ENCODE measurements around the gene CDPF1.

CDPF1 gene

DNA sequence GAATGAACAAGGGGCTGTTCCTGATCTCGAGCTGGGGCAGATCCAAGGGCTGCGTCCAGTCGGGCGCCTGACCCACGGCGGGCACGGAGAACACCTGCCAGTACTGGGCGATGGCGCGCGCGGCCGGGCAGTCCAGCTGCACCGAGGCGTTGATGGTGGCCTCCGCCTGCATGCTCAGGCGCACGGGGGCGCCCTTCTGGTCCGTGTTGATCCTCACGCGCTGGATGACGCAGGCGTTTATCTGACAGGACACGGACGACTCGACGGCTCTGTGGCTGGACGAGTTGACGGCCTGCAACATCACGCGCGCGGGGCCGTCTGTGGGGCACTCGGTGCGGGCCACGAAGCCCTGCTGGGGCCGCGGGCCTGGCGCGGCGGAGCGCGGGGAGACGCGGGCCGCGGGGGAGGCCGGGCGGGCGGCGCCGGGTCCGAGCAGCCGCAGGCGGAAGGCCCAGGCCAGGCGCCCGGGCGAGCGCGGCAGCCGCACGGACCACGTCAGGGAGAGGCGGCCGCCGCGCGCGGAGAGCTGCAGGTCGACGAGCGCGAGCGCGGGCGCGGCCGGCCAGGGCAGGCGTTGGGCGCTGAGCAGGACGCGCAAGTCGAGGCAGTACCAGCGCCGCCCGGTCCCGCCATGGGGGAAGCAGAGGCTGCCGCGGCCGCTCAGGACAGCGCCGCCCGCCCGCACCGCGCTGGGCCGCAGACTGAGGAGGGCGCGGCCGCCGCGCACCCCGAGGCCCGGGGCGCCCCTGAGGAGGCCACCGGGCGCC, 12.5 kb upstream of the CDPF1 start:
- H3K4me3 ChIP-seq (ENCODE audit: low read depth, low read length), result no peak overlapping the region
- peak; percentile 49 for DNase-seq (ENCODE audit: low read depth)
- TF ChIP-seq, protein P1, sequence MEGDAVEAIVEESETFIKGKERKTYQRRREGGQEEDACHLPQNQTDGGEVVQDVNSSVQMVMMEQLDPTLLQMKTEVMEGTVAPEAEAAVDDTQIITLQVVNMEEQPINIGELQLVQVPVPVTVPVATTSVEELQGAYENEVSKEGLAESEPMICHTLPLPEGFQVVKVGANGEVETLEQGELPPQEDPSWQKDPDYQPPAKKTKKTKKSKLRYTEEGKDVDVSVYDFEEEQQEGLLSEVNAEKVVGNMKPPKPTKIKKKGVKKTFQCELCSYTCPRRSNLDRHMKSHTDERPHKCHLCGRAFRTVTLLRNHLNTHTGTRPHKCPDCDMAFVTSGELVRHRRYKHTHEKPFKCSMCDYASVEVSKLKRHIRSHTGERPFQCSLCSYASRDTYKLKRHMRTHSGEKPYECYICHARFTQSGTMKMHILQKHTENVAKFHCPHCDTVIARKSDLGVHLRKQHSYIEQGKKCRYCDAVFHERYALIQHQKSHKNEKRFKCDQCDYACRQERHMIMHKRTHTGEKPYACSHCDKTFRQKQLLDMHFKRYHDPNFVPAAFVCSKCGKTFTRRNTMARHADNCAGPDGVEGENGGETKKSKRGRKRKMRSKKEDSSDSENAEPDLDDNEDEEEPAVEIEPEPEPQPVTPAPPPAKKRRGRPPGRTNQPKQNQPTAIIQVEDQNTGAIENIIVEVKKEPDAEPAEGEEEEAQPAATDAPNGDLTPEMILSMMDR (conservative IDR thresholded peaks at IDR 0.05; ENCODE audit: low read depth, low read length), result peak; percentile 23

DNA sequence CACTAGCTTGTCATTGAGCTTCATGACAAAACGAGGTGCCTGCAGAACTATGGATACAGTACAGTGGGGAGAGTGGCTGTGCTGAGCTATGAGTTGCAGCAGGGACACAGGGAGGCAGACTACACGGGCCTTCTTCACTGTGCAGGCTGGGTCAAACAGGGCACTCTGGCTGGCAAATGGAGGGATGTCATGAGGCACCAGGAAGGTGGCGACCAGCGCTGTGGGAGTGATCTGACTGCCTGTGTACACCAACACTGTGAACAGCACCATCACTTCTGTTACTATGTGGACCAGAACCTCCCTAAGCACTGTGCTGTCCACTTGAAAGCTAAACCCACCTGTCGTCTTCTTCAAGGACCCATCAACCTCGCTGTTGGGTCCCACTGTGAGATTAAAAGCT, 9.9 kb upstream of the CDPF1 start:
- TF ChIP-seq, protein P1 (conservative IDR thresholded peaks at IDR 0.05; ENCODE audit: low read depth, low read length), result no peak
- DNase-seq (ENCODE audit: low read depth), result no peak

DNA sequence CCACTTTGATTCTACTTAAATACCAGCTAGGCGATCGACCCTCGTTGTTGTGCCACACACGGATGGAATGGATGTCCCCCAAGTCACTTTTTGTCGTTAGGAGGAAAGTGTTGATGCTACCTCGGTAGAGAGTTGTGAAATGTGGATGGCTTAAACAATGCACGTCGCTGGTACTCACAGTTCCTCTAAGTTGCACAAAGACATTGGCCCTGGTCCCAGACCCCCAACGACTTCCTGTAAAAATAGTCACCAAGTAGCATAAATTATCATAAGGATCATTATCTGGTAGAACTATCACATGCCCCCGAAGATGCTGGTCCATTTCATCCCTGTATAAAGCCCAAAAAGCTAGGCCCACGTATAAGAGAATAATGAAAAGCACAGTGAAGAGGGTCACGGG, 9.3 kb upstream of the CDPF1 start:
- H3K4me3 ChIP-seq (ENCODE audit: low read depth, low read length), result no peak overlapping the region
- TF ChIP-seq, protein P1 (conservative IDR thresholded peaks at IDR 0.05; ENCODE audit: low read depth, low read length), result no peak
- DNase-seq (ENCODE audit: low read depth), result no peak

More for the DNA sequence above, 9.9 kb upstream of the CDPF1 start:
- no peak overlapping the region for H3K4me3 ChIP-seq (ENCODE audit: low read depth, low read length)

DNA sequence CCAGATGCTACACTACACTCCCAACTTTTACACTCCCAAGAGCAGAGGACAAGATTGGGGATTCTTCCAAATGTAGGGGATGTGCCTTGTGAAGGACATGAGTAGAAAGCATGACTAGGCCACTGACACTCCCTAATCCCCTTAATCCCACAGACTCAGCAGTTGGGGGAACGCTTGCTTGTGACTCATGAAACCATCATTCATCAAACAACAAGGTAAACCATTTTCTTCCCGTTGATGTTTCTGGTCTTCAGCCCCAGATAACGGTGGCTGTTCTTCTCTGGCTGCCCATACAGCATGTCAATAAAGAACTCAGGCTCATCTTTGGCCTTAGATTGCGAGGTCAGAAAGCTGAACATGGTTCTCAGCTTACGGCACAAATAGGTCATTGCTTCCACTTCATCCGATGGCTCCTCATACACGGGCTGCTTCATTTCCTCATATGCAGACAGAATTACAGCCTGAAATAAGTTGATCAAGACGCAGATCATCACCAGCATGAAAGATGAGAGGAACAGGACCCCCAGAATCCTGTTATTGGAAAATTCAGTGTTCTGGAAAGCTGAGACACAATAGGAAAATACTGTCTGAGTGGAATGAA, 6.4 kb upstream of the CDPF1 start:
- TF ChIP-seq, protein P1 (conservative IDR thresholded peaks at IDR 0.05; ENCODE audit: low read depth, low read length), result no peak
- no peak for DNase-seq (ENCODE audit: low read depth)

DNA sequence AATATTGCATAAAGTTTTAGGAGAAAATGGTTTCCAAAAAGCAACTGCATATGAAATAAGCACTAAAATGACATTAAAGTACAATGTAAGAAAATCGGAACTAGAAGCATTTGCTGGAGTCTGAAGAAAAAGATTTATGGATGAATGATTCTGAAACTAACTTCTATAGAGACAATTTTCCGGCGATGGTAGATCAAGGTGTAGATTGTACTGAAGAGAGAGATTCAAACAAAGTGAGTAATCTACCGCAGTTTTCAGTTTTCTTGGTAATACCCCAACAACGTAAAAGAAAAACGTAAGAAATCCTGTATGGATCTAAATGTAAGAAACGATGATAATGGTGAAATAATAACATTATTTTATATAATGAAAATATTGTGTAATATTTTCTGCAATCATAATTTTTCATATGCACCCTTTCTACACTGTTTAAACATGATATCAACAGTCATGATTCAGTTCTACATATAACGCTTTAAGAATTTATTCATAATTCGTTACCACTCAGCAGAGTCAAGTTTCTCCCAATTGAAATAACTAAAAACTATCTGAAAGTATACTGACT, 1.8 kb upstream of the CDPF1 start:
- TF ChIP-seq, protein P1 (conservative IDR thresholded peaks at IDR 0.05; ENCODE audit: low read depth, low read length), result no peak
- H3K4me3 ChIP-seq (ENCODE audit: low read depth, low read length), result no peak overlapping the region
- DNase-seq (ENCODE audit: low read depth), result no peak

More for the DNA sequence above, 6.4 kb upstream of the CDPF1 start:
- no peak overlapping the region for H3K4me3 ChIP-seq (ENCODE audit: low read depth, low read length)

DNA sequence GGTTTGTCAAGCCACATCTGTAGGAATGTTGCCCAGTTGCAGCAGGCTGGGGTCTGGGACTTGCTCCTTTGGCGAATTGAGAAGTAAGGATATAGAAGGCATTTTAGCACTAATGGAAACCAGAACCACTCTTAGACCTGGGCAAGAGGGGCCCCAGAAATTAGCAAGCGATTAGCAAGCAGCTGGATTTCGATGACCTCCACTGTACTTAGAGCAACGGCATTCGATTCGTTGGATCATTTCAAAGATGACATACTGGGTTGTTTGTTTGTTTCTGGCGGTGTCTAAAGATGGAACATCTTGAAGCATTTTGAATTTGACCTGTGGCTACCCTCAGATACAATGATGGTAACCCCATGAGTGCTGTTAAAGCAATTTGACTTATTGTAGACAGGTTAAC, 1.2 kb upstream of the CDPF1 start:
- TF ChIP-seq, protein P1 (conservative IDR thresholded peaks at IDR 0.05; ENCODE audit: low read depth, low read length), result no peak
- H3K4me3 ChIP-seq (ENCODE audit: low read depth, low read length), result peak overlapping the region; percentile 91
- DNase-seq (ENCODE audit: low read depth), result no peak
